Stimulated activated CD8-positive, alpha-beta memory T cell treated with anti-CD3 and anti-CD28 coated beads, Interleukin-7, amount 100 ng/mL, for 24 hours (primary cell): ENCODE measurements around the gene RPS27A.
"Not testable (repeated sequence)": the region's sequence is repeated elsewhere in the genome, so short reads cannot be mapped to it uniquely, and the experiment has no call there.

ENCODE experiments used
- DNase-seq: peaks from one replicate; pipeline ENCODE4 v3.0.0-alpha.2; 2020; ENCODE audit warnings: low read depth

RPS27A gene

GRCh38 chr2:55239656-55240222 is 7.3 kb downstream of the RPS27A start:
- DNase-seq: no peak

- DNase-seq: not testable (repeated sequence)
Observed at GRCh38 chr2:55241582-55241981, 9.1 kb downstream of the RPS27A start.

GRCh38 chr2:55242617-55243016 is 10.1 kb downstream of the RPS27A start:
- DNase-seq: no peak

- no peak for DNase-seq
Observed at GRCh38 chr2:55245411-55245810, 12.9 kb downstream of the RPS27A start.

- DNase-seq: no peak
Observed at GRCh38 chr2:55247025-55247424, 14.5 kb downstream of the RPS27A start.

- DNase-seq: no peak
Observed at GRCh38 chr2:55252832-55253231, 20.3 kb downstream of the RPS27A start.

GRCh38 chr2:55259586-55259985 is 27.1 kb downstream of the RPS27A start:
- DNase-seq: not testable (repeated sequence)

- no peak for DNase-seq
Observed at GRCh38 chr2:55268288-55268906, 35.9 kb downstream of the RPS27A start.

- peak; percentile 86 for DNase-seq
Observed at GRCh38 chr2:55268907-55269644, 36.6 kb downstream of the RPS27A start, which contains the start of gene MTIF2. Gene MTIF2, minus strand, starts transcription at chr2:55269231. Its CDS starts 5,373 bp downstream, at chr2:55263858.

GRCh38 chr2:55269645-55269990 is 37.1 kb downstream of the RPS27A start:
- no peak for DNase-seq

- DNase-seq: not testable (repeated sequence)
Observed at GRCh38 chr2:55274346-55274745, 41.9 kb downstream of the RPS27A start.

GRCh38 chr2:55277310-55277709 is 44.8 kb downstream of the RPS27A start:
- DNase-seq: no peak

- not testable (repeated sequence) for DNase-seq
Observed at GRCh38 chr2:55279214-55279835, 46.8 kb downstream of the RPS27A start.

GRCh38 chr2:55279859-55280424 is 47.5 kb downstream of the RPS27A start:
- DNase-seq: not testable (repeated sequence)

GRCh38 chr2:55280851-55281546 is 48.5 kb downstream of the RPS27A start:
- not testable (repeated sequence) for DNase-seq

- peak; percentile 67 for DNase-seq
Observed at GRCh38 chr2:55282110-55282917, 49.8 kb downstream of the RPS27A start.

- DNase-seq: no peak
Observed at GRCh38 chr2:55283083-55283482, 50.6 kb downstream of the RPS27A start.
